NB4 (cell line): Measurements from ENCODE around the gene ARHGAP26.

Source experiments
- DNase-seq: peaks from one replicate; pipeline ENCODE4 v3.0.0; 2010; ENCODE audit warnings: low read depth
- H3K4me3 ChIP-seq: one replicate; pipeline ENCODE4 v1.5.1; 2011; ENCODE audit warnings: mild to moderate bottlenecking, low read depth, low read length, moderate library complexity
- CTCF ChIP-seq: IDR thresholded peaks from one replicate; pipeline ENCODE4 v1.5.1; 2012; ENCODE audit warnings: low read depth, low read length
- MAX ChIP-seq: IDR thresholded peaks from 2 replicates; pipeline ENCODE4 v1.6.1; 2011; ENCODE audit warnings: low read depth, low read length
- MYC ChIP-seq: IDR thresholded peaks from 2 replicates; pipeline ENCODE4 v1.6.1; 2011; ENCODE audit warnings: low read depth, low read length
- POLR2A ChIP-seq: IDR thresholded peaks from 2 replicates; pipeline ENCODE4 v1.6.1; 2011; ENCODE audit warnings: mild to moderate bottlenecking; ENCODE audit not compliant: insufficient read length; ENCODE audit errors: extremely low read depth

Gene ARHGAP26

GRCh38 chr5:142883025-142883424 is 112.8 kb downstream of the ARHGAP26 start:
- no peak overlapping the region for H3K4me3 ChIP-seq
- no peak for DNase-seq
- no peak for TF ChIP-seq POLR2A
- TF ChIP-seq CTCF: no peak
- no peak for TF ChIP-seq MYC
- TF ChIP-seq MAX: no peak

GRCh38 chr5:142883438-142883837 is 113.3 kb downstream of the ARHGAP26 start:
- no peak for DNase-seq
- no peak for TF ChIP-seq MYC
- TF ChIP-seq CTCF: no peak

GRCh38 chr5:142884029-142884428 is 113.9 kb downstream of the ARHGAP26 start:
- no peak for DNase-seq
- no peak overlapping the region for H3K4me3 ChIP-seq
- TF ChIP-seq POLR2A: no peak
- TF ChIP-seq MYC: no peak
- TF ChIP-seq CTCF: no peak
- TF ChIP-seq MAX: no peak

More at GRCh38 chr5:142883438-142883837, 113.3 kb downstream of the ARHGAP26 start:
- H3K4me3 ChIP-seq: no peak overlapping the region

GRCh38 chr5:142886211-142886610 is 116.0 kb downstream of the ARHGAP26 start:
- no peak for DNase-seq
- no peak overlapping the region for H3K4me3 ChIP-seq
- TF ChIP-seq MAX: no peak
- no peak for TF ChIP-seq MYC
- TF ChIP-seq CTCF: no peak
- TF ChIP-seq POLR2A: no peak

- no peak for DNase-seq
- no peak for TF ChIP-seq CTCF
- no peak for TF ChIP-seq MYC
- TF ChIP-seq POLR2A: no peak
- no peak for TF ChIP-seq MAX
- H3K4me3 ChIP-seq: no peak overlapping the region
Observed at GRCh38 chr5:142886956-142887355, 116.8 kb downstream of the ARHGAP26 start.

- TF ChIP-seq MAX (0 out of 2 replicates have a peak, but pooled peaks have one; percentile 25), POLR2A (no peak), CTCF (peak; percentile 55), MYC (no peak)
- DNase-seq: peak; percentile 48
- no peak overlapping the region for H3K4me3 ChIP-seq
Observed at GRCh38 chr5:142888469-142889085, 118.4 kb downstream of the ARHGAP26 start.
